Myocyte (in vitro differentiated cells): Measurements from ENCODE around the gene CSGALNACT2. TPM values are rescaled to one million over a fixed set of nuclear protein-coding genes. Genes with fewer than 3 reads are reported as not detected.

Experiments used
- DNase-seq: peaks from one replicate; pipeline ENCODE4 v3.0.0-alpha.2; 2012; ENCODE audit warnings: low read depth
- total RNA-seq: library from RNA; depleted of rRNA; stranded (reverse); fragments of >200 nt; gene quantifications from 2 replicates; pipeline ENCODE4 v1.2.3, GENCODE V29; 2014

CSGALNACT2 gene
- total RNA-seq, 1 donor from 2014 or later, result 21.2 TPM

DNA sequence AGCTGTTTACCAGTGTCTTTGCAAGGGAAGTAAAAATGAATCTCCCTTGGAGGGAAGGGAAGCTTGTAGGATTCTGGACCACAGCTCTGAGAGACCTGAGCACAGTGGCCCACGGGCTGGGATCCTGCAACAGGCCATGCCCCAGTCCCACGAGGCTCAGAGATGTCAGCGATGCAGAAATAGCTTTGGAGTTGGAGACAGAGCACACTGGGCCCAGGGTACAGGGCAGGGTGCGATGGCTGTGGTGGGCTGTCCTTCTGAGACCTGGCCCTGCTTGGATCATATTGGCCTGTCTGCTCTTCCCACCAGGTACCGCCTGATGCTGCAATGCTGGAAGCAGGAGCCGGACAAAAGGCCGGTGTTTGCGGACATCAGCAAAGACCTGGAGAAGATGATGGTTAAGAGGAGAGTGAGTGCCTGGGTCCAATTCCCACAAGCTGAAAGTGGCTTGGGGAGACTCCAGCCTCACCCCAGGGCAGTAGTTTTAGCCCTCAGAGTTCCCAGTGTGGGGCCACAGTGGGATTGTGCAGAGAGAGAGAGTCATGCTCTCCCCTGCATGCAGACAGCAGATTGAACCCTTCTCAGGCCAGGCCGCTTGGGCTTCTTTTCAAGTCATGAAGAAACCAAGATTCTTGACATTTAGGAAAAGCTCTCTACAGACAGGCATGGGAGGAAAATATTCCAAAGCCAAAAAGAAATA, 13.5 kb upstream of the CSGALNACT2 start:
- DNase-seq, result no peak

DNA sequence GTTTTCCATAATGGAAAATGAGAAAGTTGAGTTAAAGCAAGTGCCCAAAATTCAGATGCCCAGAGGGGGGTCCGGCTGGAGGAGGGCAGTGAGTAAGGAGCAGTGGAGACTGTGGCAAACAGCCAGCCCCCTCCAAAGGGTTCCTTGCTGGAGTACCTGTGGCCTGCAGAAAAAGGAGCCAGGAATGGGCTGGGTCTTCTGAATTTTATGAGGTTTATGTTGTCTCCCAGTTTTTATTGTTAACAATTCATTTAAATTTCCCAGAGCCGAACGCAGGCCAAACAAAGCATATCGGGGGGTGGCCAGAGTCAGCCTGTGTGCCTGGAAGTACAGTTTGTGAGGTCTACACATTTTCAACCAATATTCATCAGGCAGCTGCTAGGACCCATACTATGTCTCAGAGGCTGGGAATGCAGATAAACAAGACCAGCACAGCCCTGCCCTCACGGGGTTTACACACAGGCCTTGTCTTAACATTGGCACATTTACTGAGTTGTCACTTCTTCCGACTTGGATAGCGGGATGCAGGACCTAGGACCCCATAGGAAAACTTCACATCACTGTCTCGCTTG, 12.9 kb upstream of the CSGALNACT2 start:
- DNase-seq, result no peak

DNA sequence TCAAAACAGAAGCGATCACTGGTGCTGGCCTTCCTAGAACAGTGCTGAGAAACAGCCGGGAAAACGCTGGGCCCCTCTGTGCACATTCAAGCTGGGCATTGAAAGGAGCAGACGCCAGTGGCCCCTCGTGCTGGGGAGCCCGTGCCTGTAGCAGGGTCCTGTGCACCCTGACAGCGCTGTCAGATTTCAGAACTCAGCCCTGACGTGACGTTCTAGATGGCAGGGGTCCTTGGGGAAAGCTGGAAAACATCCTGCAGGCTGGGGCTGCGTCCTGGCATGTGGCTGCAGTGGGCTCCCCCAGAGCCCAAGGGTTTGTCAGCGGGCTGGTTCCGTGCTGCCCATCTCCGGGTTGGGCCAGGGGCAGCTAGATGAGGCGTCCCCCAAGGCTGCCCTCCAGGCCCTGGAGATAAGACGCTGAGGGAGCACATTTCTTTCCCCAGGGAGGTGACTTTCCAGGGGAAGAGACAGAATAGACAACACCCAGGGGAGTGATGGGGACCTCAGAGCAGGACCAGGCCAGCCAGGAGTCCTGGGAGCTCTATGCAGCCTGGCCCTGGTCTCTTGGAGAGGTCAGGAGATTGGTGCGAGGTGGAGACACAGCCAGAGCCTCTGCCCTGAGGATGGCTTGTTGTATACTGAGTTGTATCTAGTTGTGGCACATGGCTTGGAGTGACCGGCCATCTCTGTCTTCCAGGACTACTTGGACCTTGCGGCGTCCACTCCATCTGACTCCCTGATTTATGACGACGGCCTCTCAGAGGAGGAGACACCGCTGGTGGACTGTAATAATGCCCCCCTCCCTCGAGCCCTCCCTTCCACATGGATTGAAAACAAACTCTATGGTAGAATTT, 12.1 kb upstream of the CSGALNACT2 start:
- no peak for DNase-seq

DNA sequence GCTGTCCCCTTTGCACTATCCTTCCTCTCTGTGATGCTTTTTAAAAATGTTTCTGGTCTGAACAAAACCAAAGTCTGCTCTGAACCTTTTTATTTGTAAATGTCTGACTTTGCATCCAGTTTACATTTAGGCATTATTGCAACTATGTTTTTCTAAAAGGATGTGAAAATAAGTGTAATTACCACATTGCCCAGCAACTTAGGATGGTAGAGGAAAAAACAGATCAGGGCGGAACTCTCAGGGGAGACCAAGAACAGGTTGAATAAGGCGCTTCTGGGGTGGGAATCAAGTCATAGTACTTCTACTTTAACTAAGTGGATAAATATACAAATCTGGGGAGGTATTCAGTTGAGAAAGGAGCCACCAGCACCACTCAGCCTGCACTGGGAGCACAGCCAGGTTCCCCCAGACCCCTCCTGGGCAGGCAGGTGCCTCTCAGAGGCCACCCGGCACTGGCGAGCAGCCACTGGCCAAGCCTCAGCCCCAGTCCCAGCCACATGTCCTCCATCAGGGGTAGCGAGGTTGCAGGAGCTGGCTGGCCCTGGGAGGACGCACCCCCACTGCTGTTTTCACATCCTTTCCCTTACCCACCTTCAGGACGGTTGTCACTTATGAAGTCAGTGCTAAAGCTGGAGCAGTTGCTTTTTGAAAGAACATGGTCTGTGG, 11.4 kb upstream of the CSGALNACT2 start:
- DNase-seq, result no peak

DNA sequence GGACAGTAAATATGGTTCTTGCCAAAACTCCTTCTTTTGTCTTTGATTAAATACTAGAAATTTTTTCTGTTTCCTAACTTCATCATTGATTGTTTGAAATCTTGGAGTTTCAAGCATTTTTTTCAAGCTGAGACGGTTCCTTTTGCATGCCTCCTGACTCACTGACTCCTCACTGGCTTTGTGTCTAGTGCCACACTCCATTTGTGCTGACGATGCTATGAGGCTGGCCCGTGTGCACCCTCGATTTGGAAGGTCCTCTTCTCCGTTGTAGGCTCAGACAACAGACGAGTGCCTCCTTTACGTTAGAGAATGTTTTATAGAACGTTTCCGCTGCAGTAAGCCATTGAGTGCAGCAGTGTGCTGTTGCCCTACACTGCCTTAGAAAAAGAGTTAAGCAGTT, 10.8 kb upstream of the CSGALNACT2 start:
- DNase-seq, result no peak

DNA sequence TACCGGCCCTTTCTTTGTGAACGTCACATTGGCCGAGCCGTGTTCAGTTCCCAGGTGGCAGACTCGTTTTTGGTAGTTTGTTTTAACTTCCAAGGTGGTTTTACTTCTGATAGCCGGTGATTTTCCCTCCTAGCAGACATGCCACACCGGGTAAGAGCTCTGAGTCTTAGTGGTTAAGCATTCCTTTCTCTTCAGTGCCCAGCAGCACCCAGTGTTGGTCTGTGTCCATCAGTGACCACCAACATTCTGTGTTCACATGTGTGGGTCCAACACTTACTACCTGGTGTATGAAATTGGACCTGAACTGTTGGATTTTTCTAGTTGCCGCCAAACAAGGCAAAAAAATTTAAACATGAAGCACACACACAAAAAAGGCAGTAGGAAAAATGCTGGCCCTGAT, 9.9 kb upstream of the CSGALNACT2 start:
- DNase-seq, result peak; percentile 65

DNA sequence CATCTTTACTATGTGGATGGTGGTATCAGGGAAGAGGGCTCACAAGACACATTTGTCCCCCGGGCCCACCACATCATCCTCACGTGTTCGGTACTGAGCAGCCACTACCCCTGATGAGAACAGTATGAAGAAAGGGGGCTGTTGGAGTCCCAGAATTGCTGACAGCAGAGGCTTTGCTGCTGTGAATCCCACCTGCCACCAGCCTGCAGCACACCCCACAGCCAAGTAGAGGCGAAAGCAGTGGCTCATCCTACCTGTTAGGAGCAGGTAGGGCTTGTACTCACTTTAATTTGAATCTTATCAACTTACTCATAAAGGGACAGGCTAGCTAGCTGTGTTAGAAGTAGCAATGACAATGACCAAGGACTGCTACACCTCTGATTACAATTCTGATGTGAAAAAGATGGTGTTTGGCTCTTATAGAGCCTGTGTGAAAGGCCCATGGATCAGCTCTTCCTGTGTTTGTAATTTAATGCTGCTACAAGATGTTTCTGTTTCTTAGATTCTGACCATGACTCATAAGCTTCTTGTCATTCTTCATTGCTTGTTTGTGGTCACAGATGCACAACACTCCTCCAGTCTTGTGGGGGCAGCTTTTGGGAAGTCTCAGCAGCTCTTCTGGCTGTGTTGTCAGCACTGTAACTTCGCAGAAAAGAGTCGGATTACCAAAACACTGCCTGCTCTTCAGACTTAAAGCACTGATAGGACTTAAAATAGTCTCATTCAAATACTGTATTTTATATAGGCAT, 9.1 kb upstream of the CSGALNACT2 start:
- peak; percentile 97 for DNase-seq

DNA sequence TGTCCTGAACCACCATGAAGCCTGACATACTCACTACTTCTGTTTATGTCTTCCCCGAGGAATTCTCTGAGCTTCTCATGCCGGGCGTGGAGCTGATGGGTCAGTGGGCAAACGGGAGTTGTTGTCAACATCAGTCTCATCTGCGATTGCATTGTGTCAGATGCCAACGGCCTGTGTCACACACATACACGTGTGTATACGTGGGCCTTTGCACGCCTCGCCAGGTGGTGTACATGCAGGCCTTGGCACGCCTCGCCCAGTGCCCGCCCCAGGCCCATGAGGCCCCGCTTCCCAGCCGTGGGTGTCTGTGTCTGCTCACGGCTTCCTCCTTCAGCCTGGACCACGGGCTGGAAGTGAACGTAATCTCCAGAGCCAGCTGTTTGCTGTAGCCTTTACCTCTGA, 7.5 kb upstream of the CSGALNACT2 start:
- DNase-seq, result no peak

DNA sequence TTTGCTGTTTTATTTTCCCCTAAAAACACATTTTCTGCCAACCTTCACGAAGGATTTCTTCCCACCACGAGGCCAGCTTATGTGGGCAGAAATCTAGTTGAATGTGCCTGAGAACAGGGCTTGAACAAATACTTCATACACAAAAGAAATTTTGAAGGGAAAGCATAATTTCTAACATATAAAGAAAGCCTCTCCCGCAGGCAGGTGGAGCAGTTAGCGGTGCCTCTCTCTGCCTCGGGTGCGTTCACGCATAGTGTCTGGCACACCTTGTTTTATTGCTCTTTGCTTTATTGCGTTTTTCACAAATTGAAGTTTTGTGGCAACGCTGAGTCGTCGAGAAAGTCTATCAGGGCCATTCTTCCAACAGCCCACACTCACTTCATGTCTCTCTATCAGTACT, 7.0 kb upstream of the CSGALNACT2 start:
- DNase-seq, result no peak

DNA sequence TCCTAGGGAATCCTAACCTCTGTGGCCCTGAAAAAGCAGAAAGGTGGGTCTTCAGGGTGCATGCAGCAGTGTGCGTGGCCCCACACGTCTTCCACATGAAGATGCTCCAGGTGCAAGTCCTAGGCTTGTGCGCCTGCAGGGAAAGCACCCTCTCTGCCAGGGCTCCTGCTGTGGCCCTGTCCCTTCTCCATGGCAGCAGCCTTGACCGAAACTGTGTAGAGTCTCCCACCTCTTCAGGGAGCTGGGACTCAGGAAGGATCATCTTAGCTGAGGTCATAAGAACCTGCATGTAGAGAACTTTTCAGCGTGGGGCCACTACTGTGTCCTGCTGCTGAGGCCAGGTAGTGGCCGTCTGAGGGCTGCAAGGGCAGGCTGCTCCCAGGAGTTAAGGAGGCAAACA, 6.3 kb upstream of the CSGALNACT2 start:
- DNase-seq, result no peak

DNA sequence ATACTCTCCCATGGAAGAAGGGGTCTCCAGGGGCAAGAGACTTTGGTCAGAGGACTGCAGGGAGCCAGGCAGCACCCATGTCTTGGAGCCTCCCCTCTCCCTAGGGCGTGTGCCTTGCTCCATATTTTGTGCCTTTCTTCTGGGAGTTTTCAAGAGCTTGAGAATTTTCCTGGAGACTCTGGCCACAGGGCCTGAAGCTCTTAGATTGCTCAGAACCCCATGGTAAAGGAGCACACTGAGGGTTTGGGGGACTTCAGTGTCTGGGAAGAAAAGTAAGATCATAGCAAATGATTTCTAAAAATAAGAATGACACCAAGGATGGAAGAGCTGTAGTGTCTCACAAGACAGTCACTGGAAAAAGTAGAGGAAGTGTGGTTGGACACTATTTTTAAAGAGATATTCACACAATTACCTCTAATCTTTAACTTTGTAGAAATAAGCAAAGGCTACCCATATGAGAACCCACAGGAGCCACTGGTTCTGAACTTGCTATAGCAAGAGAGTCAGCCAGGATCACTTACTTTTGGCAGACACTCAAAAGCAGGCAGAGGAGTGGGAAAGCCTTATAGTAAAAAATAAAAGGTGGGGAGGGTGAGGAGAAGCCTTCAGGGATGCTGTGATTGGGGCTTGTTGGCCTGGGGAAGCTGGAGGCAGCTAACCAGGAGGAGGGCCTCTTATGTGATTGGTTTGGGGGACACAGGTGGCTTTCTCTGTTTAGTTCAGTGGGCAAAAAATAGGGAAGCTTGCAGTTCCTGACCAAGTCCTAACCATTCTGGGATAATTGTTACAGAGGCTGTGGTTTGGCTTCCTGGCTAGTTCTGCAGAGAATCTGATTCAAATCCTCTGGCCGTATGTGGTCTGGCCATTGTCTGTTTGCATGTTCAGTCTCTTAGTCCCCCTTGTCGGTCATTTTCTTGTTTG, 5.1 kb upstream of the CSGALNACT2 start:
- DNase-seq, result no peak

DNA sequence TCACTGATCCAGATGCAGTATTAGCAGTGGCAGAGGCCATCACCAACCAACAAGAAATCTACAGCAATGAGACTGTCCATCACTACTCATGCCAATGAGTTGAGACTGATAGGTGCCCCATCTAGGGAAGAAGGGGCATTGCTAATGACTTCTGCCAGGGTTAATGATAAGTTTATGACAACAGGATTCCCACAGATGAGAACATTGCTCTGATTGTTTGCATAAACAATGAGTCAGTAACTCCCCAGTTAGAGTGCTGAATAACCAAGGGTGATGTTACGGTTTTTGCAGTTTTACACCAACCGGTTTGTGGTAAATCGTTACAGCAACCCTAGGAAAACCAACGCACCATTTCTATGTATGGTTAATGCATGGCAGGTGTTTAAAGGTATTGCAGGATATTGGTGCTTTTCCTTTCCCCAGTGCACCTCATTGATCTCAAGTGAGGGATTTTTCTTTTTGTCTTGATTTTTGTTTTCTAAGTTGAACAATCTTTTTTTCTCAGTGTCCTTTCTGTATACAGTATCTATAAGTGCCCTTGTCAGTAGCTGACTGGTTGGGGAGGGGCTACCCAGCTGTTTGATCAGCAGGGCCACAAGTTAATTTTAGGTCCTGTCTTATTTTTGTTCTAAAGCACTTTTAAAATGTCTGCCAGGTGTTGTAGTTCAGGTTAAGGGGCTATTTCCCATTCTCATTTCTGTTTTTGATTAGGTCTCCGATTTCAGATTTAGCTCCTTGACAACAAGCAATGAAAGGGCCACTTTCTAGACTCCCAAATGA, 3.9 kb upstream of the CSGALNACT2 start:
- DNase-seq, result no peak

DNA sequence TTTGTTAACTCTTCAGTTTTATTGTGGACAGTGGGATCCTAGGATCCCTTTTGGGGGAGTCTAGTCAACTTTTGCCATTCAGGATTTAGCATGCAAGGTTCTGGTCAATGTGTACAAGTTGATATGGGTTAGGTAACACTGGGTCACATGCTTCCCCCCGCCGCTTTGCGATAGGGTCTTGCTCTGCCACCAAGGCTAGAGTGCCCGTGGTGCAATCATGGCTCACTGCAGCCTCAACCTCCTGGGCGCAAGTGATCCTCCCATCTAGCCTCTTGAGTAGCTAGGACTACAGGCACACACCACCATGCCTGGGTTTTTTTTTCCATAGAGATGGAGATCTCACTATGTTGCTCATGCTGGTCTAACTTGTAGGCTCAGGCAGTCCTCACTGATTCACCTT, 3.2 kb upstream of the CSGALNACT2 start:
- DNase-seq, result no peak

DNA sequence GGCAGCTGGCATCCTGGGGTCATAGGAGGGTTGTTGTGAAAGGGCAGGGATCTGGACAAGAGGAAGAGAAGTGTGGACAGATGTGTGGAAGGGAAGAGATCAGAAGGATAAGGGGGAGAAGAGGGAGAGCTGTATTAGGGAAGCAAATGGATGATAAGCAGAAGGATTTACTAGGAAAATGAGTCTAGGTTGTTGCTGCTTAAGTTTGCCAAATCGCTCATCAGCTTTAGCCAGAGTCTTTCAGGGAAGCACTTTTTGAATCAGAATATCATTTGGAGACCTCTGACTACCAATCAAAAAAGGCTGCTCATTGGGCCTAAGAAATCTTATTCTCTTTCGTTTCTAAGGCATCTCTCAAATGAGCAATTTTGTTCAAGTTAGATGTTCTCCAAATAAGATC, 2.6 kb upstream of the CSGALNACT2 start:
- no peak for DNase-seq

DNA sequence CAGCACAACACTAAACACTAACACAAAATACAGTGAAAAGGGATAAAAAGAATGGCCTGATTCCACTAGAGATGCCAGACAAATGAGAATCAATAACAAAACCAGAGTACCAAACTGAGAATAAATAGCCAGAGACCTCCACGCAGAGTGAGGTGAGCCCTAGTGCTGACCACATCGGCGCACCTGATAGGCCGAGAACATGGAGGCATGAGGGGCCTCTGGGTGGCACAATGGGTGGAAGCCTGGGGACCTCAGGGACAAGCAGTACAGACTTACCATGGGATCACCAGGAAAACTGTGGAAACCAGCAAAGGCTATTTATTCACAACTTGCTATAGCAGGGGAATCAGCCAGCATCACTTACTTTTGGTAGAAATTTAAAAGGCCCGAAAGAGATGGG, 1.8 kb upstream of the CSGALNACT2 start:
- DNase-seq, result no peak

DNA sequence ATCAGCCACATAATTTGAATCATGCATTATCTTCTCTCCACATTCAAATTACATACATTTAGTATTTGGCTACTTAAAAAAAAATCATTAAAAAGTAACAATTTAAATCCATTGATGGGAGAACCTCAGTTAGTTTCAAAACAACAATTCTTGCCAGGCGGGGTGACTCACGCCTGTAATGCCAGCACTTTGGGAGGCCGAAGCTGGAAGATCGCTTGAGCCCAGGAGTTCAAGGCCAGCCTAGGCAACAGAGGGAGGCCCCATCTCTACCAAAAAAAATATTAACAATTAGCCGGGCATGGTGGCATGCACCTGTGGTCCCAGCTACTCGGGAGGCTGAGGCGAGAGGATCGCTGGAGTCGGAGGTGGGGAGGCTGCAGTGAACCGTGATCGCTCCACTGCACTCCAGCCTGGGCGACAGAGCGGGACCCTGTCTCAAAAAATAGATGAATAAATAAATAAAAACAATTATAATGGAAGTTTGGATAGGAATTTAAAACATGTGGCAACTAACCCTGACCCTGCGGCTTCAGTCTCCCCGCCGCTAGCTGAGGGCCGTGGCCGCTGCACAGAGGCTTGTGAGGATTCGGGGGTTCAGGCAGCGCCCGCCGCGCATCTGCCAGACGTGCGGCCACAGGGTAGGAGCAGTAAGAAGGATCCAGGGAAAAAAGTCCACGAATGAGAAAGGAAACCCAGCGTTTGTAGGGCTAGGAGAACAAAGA, 1.1 kb upstream of the CSGALNACT2 start:
- DNase-seq, result no peak

DNA sequence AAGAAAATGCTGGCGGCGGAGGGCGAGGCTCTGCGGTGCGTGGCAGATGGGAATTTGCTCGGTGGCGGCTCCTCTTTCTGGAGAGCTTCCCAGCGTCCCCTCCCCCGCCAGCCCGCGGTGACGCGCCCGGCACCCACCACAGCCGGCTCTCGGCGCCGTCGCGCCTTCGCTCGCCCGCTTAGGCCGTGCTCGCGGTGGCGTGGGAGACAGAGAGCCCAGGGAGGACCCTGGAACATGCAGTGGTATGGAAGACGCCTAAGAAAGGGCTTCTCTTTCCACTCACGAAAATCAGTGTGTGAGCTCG, 576 bp upstream of the CSGALNACT2 start:
- DNase-seq, result peak; percentile 89

DNA sequence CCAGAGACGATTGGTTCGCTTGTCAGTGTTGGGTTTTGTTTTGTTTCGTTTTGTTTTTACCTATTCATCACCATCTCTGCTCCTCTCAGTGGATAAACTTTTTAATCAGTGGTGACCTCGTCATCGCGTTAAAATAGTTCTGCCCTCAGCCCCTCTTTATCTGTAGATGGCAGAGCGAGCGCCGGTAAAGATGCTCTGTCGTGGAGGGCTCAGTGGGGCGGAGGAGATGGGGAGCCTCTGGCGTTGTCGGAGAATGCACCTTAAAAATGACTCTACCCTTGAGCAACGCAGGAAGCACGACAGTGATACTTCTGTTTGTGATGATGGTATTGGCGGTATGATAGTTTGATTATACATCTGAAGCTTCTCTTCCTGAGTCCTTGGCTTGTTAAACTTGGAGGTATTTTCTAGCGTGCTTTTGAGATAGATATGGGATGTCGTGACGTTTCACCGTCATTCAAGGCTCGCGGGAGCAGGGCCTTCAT, 554 bp downstream of the CSGALNACT2 start:
- peak; percentile 61 for DNase-seq

DNA sequence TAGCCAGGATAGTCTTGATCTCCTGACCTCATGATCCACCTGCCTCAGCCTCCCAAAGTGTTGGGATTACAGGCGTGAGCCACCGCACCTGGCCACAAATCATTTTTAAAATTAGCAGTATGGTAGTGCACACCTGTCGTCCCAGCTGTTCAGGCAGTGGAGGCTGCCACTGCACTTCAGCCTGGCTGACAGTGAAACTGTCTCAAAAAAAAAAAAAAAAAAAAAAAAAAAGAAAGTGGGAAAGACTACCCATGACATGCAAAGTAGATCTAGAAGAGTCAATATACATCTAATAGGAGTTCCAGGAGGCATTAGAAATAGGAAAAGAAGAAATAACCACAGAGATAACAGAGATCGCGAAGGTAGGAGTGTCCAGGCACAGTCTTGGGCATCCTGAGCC, 3.2 kb downstream of the CSGALNACT2 start:
- DNase-seq, result peak; percentile 43
